HL-60 (cell line): ENCODE data around the gene FAF1.

ENCODE experiments used
- DNase-seq, 2 experiments: peaks; one replicate each; pipeline ENCODE4 v3.0.0-alpha.2; 2010 to 2020; ENCODE audit warnings: low read depth in 1 of 2, low spot score in 1 of 2
- H3K27ac ChIP-seq: fragments of 250-450 bp; sonication (Bioruptor Pico); replicated peaks from 2 replicates; pipeline ENCODE4 v1.5.1; 2020; ENCODE audit warnings: mild to moderate bottlenecking, moderate library complexity
- H3K27me3 ChIP-seq: fragments of 250-450 bp; sonication (Bioruptor Pico); 2 replicates; pipeline ENCODE4 v1.5.1; 2021; ENCODE audit warnings: mild to moderate bottlenecking, moderate library complexity; ENCODE audit not compliant: insufficient read depth, poor library complexity, severe bottlenecking
- H3K4me3 ChIP-seq: replicated peaks from 2 replicates; pipeline ENCODE4 v1.5.1; 2011; ENCODE audit warnings: mild to moderate bottlenecking, control low read depth, low read length; ENCODE audit not compliant: insufficient read depth
- GABPA ChIP-seq: IDR thresholded peaks from 2 replicates; pipeline ENCODE4 v1.6.1; 2012; ENCODE audit warnings: low read depth
- POLR2AphosphoS5 ChIP-seq: IDR thresholded peaks from 2 replicates; pipeline ENCODE4 v1.6.1; 2012; ENCODE audit warnings: low read depth
- SPI1 ChIP-seq: IDR thresholded peaks from 2 replicates; pipeline ENCODE4 v1.6.1; 2012; ENCODE audit warnings: low read depth, mild to moderate bottlenecking, borderline replicate concordance
- TF ChIP-seq, protein P1 (sequence below): IDR thresholded peaks from 2 replicates; pipeline ENCODE4 v1.6.1; 2012; ENCODE audit warnings: low read depth; ENCODE audit not compliant: insufficient replicate concordance
- TF ChIP-seq, protein P2 (sequence below): IDR thresholded peaks from one replicate; pipeline ENCODE4 v1.5.1; 2011; ENCODE audit warnings: low read length, control low read depth, inconsistent platforms; ENCODE audit not compliant: insufficient read depth

The FAF1 gene

DNA sequence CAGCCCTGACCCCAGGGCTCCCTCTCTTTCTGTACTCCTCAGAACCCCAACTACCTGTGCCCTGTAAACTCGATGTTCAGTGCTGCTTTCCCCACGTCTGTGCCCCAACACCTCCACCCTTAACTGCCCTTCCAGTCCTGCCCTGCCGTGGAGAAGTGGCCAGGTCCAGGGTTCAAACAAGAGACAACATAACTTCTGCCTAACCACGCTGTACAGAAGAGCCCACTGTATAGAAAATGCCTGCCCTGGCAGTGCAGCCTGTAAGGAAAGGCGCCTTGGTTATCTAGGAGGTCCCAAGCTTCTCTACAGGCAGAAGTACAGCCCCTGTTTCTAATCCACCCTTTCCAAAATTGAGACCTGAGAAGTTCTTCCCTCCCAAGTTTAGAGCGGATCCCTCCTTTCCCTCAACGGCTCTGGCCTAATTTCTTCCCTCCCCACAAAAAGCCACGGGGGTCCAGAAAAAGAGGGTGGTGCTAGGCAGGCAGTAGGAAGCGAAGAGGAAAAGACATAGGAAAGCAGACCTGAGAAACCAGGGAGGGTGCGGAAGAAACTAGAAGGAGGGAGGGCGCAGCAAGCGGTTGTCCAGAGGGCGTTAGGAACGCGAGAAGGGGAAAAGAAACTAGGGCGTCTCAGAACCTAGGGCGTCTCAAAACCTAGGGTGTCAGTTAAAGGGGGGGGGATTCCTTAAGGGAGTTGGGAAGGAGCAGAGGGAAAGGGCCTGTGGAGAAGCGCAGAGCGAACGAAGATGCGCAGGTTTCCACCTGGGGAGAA lies 540.0 kb downstream of the FAF1 start:
- no peak for DNase-seq
- TF ChIP-seq, protein P1, sequence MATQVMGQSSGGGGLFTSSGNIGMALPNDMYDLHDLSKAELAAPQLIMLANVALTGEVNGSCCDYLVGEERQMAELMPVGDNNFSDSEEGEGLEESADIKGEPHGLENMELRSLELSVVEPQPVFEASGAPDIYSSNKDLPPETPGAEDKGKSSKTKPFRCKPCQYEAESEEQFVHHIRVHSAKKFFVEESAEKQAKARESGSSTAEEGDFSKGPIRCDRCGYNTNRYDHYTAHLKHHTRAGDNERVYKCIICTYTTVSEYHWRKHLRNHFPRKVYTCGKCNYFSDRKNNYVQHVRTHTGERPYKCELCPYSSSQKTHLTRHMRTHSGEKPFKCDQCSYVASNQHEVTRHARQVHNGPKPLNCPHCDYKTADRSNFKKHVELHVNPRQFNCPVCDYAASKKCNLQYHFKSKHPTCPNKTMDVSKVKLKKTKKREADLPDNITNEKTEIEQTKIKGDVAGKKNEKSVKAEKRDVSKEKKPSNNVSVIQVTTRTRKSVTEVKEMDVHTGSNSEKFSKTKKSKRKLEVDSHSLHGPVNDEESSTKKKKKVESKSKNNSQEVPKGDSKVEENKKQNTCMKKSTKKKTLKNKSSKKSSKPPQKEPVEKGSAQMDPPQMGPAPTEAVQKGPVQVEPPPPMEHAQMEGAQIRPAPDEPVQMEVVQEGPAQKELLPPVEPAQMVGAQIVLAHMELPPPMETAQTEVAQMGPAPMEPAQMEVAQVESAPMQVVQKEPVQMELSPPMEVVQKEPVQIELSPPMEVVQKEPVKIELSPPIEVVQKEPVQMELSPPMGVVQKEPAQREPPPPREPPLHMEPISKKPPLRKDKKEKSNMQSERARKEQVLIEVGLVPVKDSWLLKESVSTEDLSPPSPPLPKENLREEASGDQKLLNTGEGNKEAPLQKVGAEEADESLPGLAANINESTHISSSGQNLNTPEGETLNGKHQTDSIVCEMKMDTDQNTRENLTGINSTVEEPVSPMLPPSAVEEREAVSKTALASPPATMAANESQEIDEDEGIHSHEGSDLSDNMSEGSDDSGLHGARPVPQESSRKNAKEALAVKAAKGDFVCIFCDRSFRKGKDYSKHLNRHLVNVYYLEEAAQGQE, result no peak
- TF ChIP-seq GABPA (no peak), SPI1 (no peak), POLR2AphosphoS5 (no peak)
- TF ChIP-seq, protein P2, sequence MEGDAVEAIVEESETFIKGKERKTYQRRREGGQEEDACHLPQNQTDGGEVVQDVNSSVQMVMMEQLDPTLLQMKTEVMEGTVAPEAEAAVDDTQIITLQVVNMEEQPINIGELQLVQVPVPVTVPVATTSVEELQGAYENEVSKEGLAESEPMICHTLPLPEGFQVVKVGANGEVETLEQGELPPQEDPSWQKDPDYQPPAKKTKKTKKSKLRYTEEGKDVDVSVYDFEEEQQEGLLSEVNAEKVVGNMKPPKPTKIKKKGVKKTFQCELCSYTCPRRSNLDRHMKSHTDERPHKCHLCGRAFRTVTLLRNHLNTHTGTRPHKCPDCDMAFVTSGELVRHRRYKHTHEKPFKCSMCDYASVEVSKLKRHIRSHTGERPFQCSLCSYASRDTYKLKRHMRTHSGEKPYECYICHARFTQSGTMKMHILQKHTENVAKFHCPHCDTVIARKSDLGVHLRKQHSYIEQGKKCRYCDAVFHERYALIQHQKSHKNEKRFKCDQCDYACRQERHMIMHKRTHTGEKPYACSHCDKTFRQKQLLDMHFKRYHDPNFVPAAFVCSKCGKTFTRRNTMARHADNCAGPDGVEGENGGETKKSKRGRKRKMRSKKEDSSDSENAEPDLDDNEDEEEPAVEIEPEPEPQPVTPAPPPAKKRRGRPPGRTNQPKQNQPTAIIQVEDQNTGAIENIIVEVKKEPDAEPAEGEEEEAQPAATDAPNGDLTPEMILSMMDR, result no peak
- H3K4me3 ChIP-seq, result no peak overlapping the region
- no peak overlapping the region for H3K27ac ChIP-seq
- H3K27me3 ChIP-seq, result peaks cover 88% of the 10 kb centered on the region

DNA sequence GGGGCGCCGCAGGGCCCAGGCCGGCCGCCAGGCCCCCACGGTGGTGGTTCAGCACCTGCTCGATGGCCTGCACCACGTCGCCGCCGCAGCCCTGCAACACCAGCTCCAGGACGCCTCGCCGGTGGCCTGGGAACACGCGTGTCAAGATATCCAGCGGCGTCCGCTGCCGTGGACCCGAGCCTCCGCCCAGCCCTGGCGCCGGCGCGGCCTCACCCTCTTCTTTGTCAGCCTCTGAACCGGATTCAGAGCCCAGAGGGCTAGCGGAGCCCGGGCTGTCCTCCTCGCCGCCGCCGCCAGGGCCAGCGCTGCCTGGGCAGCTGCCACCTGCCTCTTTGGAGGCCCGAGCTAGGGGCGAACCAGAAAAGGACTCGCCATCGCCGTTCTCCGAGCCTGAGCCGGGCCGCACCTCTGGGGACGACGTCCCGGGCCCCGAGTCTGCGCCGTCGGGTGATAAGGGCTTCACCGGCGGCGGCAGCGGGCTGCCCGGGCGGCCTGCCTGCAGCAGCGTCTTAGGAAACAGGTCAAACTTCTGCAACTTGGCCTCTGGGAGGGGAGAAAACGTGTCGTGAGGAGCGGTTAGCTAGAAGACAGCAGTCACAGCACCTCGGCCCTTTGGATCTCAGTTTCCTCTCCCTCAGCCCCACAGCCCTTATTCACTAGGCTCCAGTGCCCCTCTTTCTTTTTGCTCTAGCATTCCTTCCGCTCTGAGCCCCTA lies 540.7 kb downstream of the FAF1 start:
- Histone ChIP-seq H3K27ac (no peak overlapping the region), H3K27me3 (peaks cover 87% of the 10 kb centered on the region)
- no peak for DNase-seq

DNA sequence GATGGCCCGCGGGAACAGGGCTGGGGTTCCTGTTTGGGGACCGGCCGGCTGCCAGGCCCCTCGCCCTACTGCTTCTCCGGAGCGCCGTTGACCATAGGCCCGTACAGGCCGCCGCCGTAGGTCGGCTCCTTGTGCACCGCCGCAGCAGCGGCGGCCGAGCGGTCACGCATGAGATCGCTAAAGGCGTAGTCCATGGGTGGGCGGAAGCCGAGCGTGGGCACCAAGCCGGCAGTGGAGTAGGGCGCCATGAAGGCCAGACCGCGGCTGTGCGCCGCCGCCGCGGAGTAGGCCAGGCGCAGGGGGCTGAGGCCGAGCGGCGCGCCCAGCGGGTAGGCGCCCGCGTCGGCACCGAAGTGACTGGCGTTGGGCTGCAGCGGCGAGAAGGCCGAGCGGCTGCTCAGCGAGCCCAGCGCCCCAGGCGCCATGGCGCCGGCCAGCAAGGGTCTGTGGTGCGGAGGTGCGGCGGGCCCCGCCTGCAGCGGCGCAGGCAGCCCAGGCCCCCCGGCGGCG lies 541.4 kb downstream of the FAF1 start:
- Histone ChIP-seq H3K4me3 (no peak overlapping the region), H3K27me3 (peaks cover 86% of the 10 kb centered on the region)
- TF ChIP-seq, protein P1, result no peak
- TF ChIP-seq POLR2AphosphoS5 (no peak), GABPA (no peak), SPI1 (no peak)
- TF ChIP-seq, protein P2, result no peak

More for the DNA sequence above, 540.7 kb downstream of the FAF1 start:
- no peak overlapping the region for H3K4me3 ChIP-seq
- no peak for TF ChIP-seq POLR2AphosphoS5
- TF ChIP-seq, protein P2, result no peak
- no peak for TF ChIP-seq SPI1
- TF ChIP-seq, protein P1, result no peak
- TF ChIP-seq GABPA, result no peak

More for the DNA sequence above, 541.4 kb downstream of the FAF1 start:
- DNase-seq, result no peak
- H3K27ac ChIP-seq, result no peak overlapping the region
